GM12873 (cell line): ENCODE data around the gene ZBTB7C.

Source experiments
- CTCF ChIP-seq: IDR thresholded peaks from 2 replicates; pipeline ENCODE4 v1.5.1; 2012; ENCODE audit warnings: low read depth, mild to moderate bottlenecking, moderate library complexity, low read length, control low read depth; ENCODE audit not compliant: insufficient read depth; ENCODE audit errors: missing control alignments

The ZBTB7C gene

GRCh38 chr18:48136051-48136826 lies 272.9 kb downstream of the ZBTB7C start:
- TF ChIP-seq CTCF, result no peak

- no peak for TF ChIP-seq CTCF
Measured at GRCh38 chr18:48135436-48135966, 273.7 kb downstream of the ZBTB7C start.

GRCh38 chr18:48134609-48135008 lies 274.6 kb downstream of the ZBTB7C start:
- no peak for TF ChIP-seq CTCF

GRCh38 chr18:48133671-48134251 lies 275.4 kb downstream of the ZBTB7C start:
- TF ChIP-seq CTCF, result no peak

GRCh38 chr18:48132797-48133655 lies 276.2 kb downstream of the ZBTB7C start:
- no peak for TF ChIP-seq CTCF

GRCh38 chr18:48131042-48131441 lies 278.1 kb downstream of the ZBTB7C start:
- no peak for TF ChIP-seq CTCF
